GM19238 (cell line): ENCODE measurements around the gene IL17A.

ENCODE experiments used
- DNase-seq: peaks from one replicate; pipeline ENCODE4 v3.0.0; 2011; ENCODE audit warnings: low spot score; ENCODE audit not compliant: insufficient read length

Gene IL17A

GRCh38 chr6:52186075-52186474 is at the start of gene IL17A:
Gene IL17A (plus strand): TSS chr6:52186375. CDS start chr6:52186432, 57 bp downstream.
- DNase-seq, result no peak

- DNase-seq, result no peak
Measured at GRCh38 chr6:52136934-52137467, 49.2 kb upstream of the IL17A start.

- no peak for DNase-seq
Measured at GRCh38 chr6:52138284-52138683, 47.9 kb upstream of the IL17A start.

DNA sequence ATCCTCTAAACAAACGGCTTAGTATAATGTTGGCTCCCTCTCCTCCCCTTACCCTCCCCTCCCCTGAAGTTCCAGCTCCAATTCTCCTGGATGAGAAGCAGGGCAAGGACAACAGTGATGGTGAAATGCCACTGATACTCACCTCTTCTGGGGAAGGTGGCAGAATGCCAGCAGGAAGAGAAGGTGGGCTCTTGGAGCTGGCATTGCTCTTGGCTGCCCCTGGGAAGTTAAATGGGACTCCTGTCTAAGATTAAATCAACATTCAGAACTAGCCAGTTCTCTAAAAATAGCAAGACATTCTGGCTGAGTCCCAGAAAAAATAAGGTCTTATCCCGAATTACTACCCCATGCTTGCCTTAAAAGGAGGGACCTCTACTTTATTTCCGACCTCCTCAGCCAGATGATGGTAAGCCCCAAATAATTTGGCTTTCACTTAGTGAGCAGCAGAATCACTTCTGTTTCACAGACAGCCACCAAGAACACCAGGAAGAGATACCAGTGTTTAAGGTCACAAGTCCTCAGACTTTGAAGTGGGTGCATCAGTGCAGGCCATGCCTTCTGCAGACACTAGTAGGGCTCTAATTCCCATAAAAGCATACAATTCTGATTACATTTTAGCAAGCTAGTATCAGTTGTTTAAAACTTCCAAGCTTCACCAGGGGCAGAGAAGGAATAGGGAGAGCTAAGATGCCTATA is 46.0 kb upstream of the IL17A start:
- no peak for DNase-seq

DNA sequence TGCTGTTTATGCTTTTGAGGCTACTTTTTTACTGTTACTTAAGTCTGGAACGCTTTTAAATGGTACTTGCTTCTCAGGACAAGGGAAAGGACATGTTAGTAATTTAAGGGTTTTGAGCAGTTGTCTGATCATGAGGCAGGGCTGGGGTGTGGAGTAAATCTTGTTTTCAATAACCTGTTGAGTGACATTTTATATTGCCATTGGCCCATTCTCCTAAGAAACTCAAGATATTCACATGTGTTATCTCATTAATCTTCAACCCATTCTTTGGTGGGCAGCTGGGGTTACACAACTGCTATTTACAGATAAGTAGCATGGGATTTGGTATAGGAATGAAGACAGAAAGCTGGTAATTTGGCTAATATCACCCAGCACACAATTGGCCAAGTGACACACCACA is 44.6 kb upstream of the IL17A start:
- no peak for DNase-seq

DNA sequence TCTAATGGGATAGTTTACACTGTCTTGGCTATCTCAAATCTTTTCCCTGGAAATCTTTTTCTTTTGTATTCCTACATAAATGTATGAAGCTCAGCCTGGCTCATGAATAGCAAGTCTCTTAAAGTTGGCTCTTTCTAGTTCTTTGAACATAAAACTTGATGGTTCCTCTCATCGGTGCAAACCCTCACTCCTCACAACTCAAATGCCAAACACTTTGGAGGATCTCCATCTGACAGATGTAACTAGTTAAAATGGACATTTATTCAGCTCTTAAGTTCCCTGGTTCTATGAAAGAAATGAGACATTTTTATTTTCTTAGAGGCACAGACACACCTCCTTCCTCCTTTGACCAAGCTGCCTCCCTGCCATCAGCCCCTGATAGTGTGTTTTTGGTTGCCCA is 43.6 kb upstream of the IL17A start:
- DNase-seq, result no peak

GRCh38 chr6:52143551-52143950 is 42.6 kb upstream of the IL17A start:
- DNase-seq, result no peak

DNA sequence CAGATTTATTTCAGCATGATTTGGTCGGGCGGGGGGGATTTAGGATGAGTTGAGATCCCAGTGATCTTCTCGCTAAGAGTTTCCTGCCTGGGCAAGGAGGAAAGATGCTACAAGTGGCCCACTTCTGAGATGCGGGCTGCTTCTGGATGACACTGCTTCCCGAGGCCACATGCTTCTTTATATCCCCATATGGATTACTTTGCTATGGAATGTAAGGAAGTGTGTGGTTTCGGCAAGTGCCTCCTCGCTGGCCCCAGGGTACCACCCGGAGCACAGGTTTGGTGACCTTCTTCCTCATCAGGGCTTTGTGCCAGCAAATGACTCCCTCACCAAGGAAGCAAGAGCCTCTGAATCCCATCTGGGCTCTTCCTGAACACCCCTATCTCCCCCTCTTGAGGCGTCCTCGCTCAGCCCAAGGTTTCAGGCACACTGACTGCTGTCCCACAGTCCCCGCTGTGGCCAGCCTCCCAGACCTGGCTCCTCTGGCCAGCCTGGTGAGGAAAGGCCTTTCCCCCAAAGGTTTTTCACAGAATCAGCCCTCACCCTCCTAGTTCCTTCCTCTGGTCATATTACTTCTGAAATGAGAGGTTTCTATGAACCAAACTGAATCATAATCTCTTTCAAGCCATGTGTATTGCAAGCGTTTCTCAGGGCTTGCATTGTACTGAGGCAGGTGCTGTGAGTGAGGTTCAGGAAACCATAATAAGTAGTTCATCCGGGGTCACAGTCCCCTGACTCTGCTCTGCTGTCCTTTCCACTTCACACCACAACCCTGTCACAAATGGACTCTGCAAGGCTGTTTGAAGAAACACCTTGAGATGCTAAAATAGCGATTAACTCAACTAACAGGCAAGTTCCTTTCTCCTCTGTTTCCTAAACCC is 41.7 kb upstream of the IL17A start:
- no peak for DNase-seq

DNA sequence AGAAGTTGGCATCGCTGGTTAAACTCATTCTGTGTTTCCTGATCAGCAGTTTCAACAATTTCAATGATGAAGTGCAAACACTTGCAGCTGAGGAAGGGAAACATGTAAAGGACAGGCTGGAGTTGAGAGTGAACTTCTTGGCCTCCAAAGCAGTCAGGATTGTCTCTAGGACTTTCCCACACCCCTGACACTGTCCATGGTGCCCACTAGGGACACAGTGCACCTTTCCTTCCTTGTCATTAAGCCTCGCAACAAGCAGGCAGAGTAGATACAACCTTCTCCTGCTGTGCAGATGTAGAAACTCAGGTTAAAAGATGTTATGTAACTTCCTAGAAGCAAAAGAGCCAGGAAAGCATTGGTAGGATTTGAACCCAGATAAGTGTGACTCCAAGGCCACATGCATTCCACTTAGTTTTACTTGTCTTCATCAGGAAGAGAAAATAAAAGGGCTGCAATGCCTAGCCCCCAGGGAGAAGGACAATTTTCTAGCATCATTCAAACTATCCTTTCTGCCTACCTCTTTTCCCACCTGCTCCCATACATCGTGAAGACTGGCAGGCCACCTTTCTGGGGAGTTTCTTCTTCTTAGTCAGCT is 39.2 kb upstream of the IL17A start:
- no peak for DNase-seq

DNA sequence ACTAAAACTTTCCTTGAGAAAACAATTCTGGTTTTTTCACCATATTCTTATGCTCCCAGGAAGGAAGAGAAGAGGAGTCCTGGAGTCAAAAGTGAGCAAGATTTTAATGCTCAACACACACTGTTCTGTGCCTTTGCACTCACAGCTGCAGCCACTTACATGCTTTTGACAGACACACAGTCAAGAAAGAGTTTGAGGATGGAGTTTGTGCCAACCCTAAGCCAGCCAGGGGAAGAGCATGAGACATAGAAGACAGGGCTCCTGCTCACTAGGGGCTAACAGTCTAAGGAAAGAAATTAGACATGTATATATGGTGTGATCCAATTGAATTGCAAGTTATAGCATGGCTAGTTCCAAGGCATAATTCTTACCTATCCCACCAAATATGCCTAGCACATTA is 37.1 kb upstream of the IL17A start:
- no peak for DNase-seq

GRCh38 chr6:52149949-52150348 is 36.2 kb upstream of the IL17A start:
- DNase-seq, result no peak

DNA sequence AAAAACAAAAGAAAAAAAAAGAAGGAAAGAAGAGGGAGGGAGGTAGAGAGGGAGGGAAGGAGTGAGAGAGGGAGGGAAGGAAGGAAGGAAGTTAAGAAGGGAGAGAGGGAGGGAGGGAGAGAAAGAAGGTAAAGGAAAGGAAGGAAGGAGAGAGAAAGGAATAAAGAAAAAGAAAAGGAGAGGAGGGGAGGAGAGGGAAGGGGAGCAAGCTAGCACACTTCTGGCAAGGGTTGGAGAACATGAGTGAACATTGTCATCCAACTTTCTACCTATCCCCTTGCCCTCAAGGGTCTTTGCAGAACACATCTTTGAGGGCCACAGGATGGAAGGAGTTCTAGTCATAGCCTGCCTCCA is 34.1 kb upstream of the IL17A start:
- no peak for DNase-seq

- DNase-seq, result no peak
Measured at GRCh38 chr6:52152711-52153160, 33.4 kb upstream of the IL17A start.

- no peak for DNase-seq
Measured at GRCh38 chr6:52154381-52154780, 31.8 kb upstream of the IL17A start.

DNA sequence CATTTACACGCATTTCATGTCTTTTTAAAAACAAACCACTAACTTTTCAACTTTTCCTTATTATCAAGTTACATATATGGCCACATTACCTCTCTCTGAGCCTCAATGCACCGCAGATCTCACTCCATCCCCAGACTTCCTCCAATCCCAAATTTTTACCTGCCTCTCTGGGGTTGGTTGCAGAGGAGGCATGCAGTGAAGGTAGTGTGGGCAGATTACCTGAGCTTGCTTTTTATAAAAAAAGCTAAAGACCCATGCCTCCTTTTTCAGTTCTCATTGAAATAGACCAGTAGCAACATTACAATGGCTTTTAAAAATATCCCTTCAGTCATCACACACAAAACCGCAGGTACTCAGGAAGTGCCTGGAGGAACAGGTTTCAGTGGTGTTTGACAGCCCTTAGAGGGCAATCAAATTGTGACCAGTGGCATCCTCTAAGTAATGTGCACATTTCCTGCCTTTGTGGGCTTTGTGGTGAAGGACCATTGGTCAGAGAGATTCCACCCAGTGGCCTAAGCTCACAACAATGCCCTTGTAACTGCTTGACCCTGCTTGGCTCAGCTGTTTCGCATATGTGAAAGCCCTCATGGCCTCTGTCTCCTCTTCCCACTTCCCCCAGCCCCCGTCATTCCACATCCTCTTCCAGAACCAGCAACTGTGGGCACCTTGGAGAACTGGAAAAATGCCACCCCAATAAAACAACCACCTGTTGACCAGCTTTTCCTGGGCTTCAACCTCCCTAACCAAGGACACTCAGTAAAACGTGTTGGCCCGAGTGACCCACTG is 30.2 kb upstream of the IL17A start:
- DNase-seq, result no peak

DNA sequence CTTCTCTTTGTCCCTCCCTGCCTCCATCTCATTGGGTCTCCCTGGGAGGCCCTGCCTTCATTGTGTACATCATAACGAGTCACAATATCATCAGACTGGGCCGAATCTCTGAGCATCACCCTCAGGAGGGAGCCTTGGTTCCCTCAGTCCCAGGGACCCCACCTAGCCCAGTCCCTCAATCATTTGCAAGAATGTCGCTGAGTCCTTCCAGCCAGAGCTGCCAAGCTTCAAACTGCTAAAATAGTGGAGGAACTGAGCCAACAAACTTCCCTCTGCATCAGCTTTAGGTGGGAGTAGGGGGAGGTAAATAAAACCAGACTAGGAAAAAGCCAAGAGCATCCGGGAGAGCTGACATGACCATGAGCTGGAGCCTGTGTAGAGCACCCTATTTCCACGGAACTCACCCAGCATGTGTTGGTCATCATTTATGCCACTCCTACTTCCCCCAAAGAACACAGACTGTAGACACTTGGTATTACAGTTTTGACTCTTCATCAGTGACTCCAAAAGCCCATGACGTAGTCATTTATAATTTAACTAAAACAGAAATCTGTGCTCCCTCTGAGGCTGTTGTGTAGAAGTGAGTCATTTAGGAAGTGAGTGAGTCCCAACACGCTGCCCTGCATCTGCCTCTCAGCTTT is 28.8 kb upstream of the IL17A start:
- no peak for DNase-seq

- no peak for DNase-seq
Measured at GRCh38 chr6:52160472-52161104, 25.6 kb upstream of the IL17A start.

DNA sequence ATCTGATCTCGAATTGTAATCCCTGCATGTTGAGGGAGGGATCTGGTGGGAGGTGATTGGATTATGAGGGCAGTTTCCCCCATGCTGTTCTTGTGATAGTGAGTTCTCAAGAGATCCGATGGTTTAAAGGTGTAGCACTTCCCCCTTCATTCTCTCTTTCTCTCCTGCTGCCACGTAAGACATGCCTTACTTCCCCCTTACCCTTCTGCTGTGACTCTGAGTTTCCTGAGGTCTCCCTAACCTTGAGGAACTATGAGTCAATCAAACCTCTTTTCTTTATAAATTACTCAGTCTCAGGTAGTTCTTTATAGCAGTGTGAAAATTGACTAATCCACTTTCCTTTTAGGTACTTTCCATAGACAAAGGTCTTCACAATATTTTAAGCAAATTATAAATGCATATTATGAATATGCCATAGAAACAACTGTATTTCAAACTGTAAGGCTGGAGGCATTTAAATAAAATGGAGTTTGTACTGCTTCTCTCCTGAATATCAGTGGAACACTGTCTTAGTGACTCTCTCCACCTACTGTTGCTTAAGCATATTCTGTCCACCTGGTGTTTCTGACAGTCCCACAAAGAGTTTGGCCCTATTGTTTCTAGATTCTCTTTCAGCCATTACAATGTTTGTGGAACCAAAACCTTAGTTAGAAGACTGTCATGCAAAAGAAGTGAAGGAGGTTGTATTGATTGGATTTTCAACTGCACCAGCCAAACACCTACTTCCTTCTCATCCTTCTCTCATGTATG is 24.3 kb upstream of the IL17A start:
- no peak for DNase-seq
